GM21737 (cell line): ENCODE data around the gene VWC2L.

ENCODE experiments used
- ATAC-seq: cut with Tn5 transposase; IDR thresholded peaks from one replicate; pipeline ENCODE4 v1.9.1; 2021; ENCODE audit warnings: mild to moderate bottlenecking, moderate library complexity; ENCODE audit not compliant: unreplicated experiment

VWC2L gene

GRCh38 chr2:214533541-214533940 lies 122.7 kb downstream of the VWC2L start:
- ATAC-seq = no peak

DNA sequence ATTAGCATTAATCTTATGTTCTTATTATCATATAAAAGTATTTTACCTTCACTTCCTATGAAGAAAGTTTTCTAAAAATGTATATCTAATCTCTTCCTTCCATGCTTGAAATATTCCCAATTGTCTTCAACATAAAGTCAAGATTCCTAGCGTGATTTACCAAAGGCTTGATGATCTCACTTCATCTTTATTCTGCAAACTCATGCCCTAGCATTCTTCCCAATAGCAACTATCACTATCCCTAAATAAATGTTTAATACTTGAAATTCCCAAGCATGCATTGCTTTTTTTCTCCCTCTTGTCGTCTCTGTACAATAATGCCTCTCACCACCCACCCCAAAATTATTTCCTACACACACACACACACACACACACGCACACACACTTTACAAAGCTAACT lies 125.8 kb downstream of the VWC2L start:
- ATAC-seq = no peak

DNA sequence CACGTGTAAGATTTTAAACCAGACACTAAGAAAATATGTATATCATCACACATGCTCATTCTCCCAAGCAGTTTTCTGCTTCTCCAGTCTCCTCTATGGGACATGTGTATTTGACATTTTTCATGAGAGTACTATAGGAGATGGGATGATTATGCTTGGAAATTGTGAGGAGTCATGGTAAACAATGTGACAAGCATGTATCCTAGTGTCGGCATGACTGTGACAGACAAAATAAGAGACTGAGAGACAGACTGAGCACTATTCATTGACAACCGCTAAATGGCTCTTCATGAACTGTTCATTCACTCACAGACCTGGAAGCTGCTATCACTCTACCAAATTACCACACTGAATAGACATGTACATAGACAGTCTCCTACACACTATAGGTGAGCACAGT lies 127.1 kb downstream of the VWC2L start:
- ATAC-seq = no peak

DNA sequence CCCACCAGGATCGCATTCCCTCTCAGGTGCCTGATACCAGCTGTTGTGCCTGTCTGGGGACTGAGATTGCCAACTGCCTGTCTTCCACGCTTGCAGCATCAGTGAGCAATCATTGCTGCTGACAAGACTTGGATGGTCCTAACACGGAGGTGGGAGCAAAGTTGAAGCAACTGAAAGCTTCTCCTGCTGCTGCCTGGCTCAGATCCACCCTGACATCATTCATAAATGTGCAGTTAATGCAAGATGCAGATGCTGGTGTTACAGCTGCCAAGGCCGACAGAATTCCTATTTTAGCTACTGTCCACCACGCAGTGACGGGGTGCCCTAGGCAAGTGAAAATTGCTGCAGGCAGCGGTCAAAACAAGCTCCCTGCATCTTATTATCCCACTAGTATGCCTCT lies 131.4 kb downstream of the VWC2L start:
- no peak for ATAC-seq

DNA sequence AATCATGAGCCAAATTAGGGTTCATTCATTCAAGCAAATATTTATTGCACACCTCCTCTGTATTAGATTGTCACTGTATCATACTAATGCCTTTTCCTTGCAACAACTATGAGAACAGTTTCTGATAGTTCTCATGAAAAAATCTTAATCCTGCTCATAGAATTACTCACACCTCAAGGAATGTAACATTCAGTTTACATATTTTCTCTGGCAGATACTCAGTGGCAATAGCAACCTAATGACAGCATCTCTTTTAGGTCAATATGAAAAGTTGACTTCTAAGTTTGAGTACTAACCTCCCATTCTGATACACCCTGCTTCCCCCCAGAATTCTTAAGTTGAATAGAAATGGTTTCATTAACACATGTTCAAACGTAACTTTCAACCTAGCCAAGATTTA lies 132.0 kb downstream of the VWC2L start:
- ATAC-seq = no peak

DNA sequence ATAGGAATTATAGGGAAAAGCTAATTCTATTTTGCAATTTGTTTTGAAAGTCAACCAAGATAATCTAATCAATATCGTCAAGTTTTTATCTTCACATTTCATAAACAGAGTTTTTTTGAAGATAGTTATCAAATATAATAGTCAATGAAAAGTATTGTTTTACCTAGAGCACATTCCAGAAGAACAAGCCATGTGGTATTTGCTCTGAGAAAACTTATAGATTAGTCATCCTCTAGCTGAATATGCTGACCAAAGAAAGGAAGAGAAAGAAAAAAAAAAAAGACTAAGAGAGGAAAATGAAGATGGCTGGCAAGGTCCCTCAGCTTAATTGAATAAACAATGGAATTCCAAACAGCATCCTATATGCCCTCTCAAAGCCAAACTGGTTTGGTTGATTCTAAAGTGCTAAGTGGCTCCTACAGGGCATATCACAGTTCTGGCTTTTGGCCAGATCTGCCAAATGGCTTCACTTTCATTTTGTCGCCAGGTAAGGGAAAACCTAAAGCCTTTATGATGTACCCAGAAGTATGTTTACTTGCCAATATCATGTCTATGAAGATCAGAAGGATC lies 132.6 kb downstream of the VWC2L start:
- no peak for ATAC-seq

DNA sequence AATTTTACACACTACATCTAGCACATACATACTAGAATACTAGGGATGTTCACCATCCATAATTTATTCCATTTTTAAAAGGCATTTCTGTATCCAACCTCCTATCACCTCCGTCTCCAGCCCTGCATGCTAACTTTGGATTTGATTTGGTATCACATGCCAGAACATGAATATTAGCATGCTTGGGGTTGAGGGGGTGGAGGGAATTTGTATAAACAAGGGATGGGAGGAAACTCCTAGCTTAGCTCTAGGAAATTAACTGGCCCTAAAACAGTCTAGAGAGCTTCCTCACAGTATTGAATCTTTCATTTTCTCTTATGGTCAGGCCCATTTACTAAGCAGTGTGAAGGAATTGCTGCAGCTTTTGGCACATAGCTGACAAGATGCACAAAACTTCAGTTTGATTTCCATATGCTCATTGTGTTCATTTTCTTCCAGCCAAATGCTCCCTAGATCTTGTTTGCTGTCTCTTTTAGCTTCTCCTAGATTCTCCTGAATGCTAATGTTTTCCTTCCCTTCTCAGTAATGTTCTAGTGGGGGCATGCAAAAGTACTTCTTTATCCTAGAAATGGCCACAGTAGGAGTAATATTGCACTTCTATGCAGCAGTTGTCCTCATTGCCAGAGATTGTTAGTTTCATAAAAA lies 135.2 kb downstream of the VWC2L start:
- ATAC-seq = no peak

DNA sequence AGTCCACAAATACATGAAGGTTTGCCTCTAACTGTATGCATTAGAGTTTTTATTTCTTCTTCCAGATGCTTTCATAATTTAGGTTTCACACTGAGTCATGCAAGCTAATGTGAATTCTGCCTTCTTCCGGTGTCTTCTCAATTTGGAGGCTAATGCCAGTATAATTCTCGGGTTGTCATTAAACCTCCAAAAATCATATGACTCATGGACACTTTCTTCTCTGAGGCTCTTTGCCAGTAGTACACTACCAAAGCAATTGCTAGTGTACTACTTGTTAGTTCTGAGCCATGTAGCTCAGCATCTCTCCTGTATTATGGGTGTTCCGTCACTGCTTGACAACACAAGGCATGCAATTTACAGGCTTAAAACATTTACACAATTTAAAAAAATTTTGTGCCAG lies 137.1 kb downstream of the VWC2L start:
- ATAC-seq = no peak

GRCh38 chr2:214549946-214550345 lies 139.1 kb downstream of the VWC2L start:
- no peak for ATAC-seq

DNA sequence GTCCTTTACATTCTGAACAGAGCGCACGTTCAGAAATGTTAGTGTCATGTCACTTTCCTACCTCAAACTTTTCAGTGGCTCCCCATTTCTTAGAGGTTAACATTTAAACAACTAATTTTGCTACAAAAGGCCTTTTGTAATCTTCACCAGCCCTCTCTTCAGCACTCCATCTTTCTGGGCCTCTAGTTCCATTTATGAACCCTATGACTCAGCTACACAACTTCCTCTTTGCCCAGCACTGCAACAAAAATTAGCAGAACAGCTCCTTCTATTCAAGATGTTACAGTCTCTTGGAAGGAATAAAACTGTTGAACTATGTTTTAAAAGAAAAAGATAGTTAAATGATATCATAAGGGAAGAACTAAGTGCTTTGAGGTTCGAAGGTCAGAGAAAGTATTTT lies 139.9 kb downstream of the VWC2L start:
- no peak for ATAC-seq

GRCh38 chr2:214557884-214558283 lies 147.0 kb downstream of the VWC2L start:
- ATAC-seq = no peak

- ATAC-seq = no peak
Observed at GRCh38 chr2:214558341-214558740, 147.5 kb downstream of the VWC2L start.

- ATAC-seq = no peak
Observed at GRCh38 chr2:214560176-214560575, 149.3 kb downstream of the VWC2L start.

DNA sequence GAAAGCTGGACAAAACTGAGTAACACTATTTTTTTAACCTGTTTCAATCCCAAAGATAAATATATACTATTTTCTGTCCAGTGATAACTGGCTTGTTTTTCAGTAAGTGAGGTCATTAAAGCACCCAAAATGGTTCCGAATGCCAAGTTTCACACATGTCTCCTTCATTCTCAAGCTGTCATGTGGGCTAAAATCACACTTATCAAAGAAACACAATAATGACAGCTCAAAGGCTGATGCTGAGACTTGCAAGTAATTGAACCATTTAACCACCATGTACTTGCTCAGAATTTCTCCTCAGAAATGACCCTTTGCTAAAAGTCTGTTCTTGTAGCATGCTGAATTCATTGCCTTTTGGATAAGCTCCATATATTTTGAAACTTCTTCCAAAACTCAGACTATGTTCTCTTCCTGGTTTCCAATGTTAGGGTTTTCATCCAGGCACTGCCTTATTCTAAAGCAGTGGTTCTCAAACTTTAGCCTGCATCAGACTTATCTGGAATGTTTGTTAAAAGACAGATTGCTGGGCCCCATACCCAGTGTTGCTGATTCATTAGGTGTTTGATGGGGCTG lies 149.8 kb downstream of the VWC2L start:
- no peak for ATAC-seq

GRCh38 chr2:214565246-214565645 lies 154.4 kb downstream of the VWC2L start:
- ATAC-seq = no peak

- no peak for ATAC-seq
Observed at GRCh38 chr2:214566457-214566856, 155.6 kb downstream of the VWC2L start.

DNA sequence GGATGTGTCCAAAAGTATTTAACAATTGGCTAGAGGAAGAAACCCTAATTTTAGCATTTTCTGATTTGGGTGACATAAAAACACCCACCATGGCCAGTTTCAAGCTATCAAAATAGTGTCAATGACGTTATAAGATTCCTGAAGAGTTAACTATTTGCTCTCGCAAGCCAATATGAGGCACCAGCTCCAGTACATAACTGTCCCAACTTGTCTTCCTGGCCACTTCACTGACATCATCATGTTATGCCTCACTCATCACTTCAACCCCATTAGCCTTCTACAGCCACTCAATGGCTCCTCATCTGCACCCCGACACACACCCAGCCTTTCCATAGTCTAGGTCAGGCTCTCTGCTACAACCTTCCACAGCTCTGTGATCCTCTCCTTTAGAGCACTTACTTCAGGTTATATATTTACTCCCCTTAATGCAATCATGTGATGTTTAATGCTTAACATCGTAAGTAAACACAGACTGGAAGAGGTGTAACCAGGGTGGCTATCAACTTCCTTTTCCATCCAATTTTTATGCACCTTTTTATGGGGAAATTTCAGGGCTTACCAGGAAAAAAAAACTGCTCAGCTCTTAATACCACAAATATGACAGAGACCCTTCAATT lies 158.7 kb downstream of the VWC2L start:
- no peak for ATAC-seq

DNA sequence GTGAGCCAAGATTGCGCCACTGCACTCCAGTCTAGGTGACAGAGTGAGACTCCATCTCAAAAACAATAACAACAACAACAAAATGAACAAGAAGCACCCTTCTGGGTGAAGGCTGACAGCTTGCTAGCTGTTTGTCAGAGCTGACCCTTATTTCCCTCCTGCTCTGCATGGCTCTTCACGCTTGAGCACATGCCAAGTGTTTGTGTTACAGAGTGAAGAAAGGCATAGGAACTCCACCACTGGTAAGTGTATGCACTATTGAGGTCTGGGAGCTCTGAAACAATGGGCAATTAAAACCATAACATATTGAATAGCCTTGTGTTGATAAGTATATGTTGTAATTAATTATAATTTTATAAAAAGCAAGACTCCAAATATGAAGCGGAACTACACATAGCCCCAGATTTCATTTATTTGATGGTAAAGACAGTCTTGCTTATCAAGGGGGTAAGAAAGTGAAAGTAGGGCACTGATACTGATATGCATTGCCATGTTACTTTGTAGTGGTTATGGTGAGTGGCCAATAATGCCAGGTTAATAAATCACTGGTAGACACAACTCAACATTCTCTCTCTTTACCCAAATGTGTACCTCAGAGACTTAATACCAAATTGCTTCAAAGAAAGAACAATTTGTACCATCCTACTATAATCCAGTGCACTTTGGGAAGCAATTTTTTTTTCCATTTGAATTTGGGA lies 163.4 kb downstream of the VWC2L start:
- ATAC-seq = no peak

- ATAC-seq = no peak
Observed at GRCh38 chr2:214575030-214575429, 164.2 kb downstream of the VWC2L start.

- ATAC-seq = no peak
Observed at GRCh38 chr2:214575465-214575864, 164.6 kb downstream of the VWC2L start.

DNA sequence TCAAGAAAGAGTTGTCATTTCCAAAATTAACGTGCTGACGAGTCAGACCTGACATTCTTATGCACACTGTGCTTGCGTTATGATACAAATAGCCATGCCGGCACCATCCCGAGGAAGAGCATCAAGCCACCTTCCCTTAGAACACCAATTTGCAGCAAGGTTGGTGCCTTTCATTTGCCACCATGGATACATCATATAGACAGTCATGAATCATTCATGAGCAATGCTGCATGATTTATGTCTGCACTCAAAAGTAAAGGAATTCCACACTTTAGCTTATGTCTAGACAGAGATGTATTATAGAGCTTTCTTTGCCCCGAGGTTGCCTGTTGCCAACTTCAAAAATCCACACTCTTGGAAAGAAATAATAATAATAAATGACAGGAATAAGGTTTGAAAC lies 166.9 kb downstream of the VWC2L start:
- ATAC-seq = no peak

- no peak for ATAC-seq
Observed at GRCh38 chr2:214578442-214578841, 167.6 kb downstream of the VWC2L start.
